ENCODE data around the gene MSI2. TPM values are rescaled to one million over a fixed set of nuclear protein-coding genes. Genes with fewer than 3 reads are reported as not detected.
A peak's percentile ranks its signal among the peaks of the same experiment; 100 is the strongest.

MSI2 gene
- total and polyA plus RNA-seq, 2 experiments from 2014 or later = 18.9 to 41.8 TPM

GRCh38 chr17:57645950-57646665 is 389.8 kb downstream of the MSI2 start:
- no peaks in the 10 kb centered on the region for H4K20me1 ChIP-seq (replicated peaks; ENCODE audit: insufficient read depth)
- no peaks in the 10 kb centered on the region for H3K27me3 ChIP-seq (ENCODE audit: insufficient read depth)
- no peak overlapping the region for H3K27ac ChIP-seq (ENCODE audit: low read depth)
- H3K4me1 Mint-ChIP-seq = peaks cover 18% of the 10 kb centered on the region
- no peaks in the 10 kb centered on the region; the same call in 2 of the 3 replicates for H3K9me3 Mint-ChIP-seq
- no peak overlapping the region for H2AFZ ChIP-seq
- ATAC-seq (no peak), DNase-seq (ENCODE audit: low spot score) (no peak)
- H3K36me3 Mint-ChIP-seq (ENCODE audit: low read depth) = no peaks in the 10 kb centered on the region; the same call in 2 of the 3 replicates
- H3K27me3 Mint-ChIP-seq (ENCODE audit: insufficient read depth, low read depth, poor library complexity) = no peaks in the 10 kb centered on the region
- no peak overlapping the region for H3K4me2 ChIP-seq
- H3K4me3 Mint-ChIP-seq = no peak overlapping the region
- no peak for TF ChIP-seq ZNF462 (CRISPR knock-in tag; IDR thresholded peaks at IDR 0.05)
- TF ChIP-seq, protein P1, sequence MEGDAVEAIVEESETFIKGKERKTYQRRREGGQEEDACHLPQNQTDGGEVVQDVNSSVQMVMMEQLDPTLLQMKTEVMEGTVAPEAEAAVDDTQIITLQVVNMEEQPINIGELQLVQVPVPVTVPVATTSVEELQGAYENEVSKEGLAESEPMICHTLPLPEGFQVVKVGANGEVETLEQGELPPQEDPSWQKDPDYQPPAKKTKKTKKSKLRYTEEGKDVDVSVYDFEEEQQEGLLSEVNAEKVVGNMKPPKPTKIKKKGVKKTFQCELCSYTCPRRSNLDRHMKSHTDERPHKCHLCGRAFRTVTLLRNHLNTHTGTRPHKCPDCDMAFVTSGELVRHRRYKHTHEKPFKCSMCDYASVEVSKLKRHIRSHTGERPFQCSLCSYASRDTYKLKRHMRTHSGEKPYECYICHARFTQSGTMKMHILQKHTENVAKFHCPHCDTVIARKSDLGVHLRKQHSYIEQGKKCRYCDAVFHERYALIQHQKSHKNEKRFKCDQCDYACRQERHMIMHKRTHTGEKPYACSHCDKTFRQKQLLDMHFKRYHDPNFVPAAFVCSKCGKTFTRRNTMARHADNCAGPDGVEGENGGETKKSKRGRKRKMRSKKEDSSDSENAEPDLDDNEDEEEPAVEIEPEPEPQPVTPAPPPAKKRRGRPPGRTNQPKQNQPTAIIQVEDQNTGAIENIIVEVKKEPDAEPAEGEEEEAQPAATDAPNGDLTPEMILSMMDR (conservative IDR thresholded peaks at IDR 0.05; ENCODE audit: low read depth in 2 of 2) = no peak
- no peaks in the 10 kb centered on the region for H3K79me2 ChIP-seq (replicated peaks; ENCODE audit: insufficient read depth)
- peaks cover 22% of the 10 kb centered on the region for H3K4me1 ChIP-seq (ENCODE audit: insufficient read depth)
- no peaks in the 10 kb centered on the region for H3K9me2 ChIP-seq (ENCODE audit: insufficient read depth)
- no peaks in the 10 kb centered on the region for H3F3A ChIP-seq (replicated peaks; ENCODE audit: low read depth)
- H3K27ac Mint-ChIP-seq = no peak overlapping the region
- no peak overlapping the region for H3K4me3 ChIP-seq
- H3K36me3 ChIP-seq (ENCODE audit: insufficient read depth) = no peaks in the 10 kb centered on the region

GRCh38 chr17:57648720-57649119 is 392.4 kb downstream of the MSI2 start:
- Histone ChIP-seq H3K4me3 (no peak overlapping the region), H4K20me1 (replicated peaks; ENCODE audit: insufficient read depth) (no peaks in the 10 kb centered on the region), H2AFZ (no peak overlapping the region), H3K27ac (ENCODE audit: low read depth) (no peak overlapping the region), H3K36me3 (ENCODE audit: insufficient read depth) (no peaks in the 10 kb centered on the region), H3K27me3 (ENCODE audit: insufficient read depth) (no peaks in the 10 kb centered on the region), H3K4me1 (ENCODE audit: insufficient read depth) (peaks cover 27% of the 10 kb centered on the region), H3K4me2 (no peak overlapping the region), H3F3A (replicated peaks; ENCODE audit: low read depth) (no peaks in the 10 kb centered on the region), H3K79me2 (replicated peaks; ENCODE audit: insufficient read depth) (no peaks in the 10 kb centered on the region), H3K9me2 (ENCODE audit: insufficient read depth) (no peaks in the 10 kb centered on the region)
- H3K36me3 Mint-ChIP-seq (ENCODE audit: low read depth) = no peaks in the 10 kb centered on the region
- no peaks in the 10 kb centered on the region for H3K9me3 Mint-ChIP-seq
- ATAC-seq (peak; percentile 6; the same call in 2 of the 3 replicates), DNase-seq (ENCODE audit: low spot score) (no peak)
- H3K27ac Mint-ChIP-seq = no peak overlapping the region
- H3K4me1 Mint-ChIP-seq = peaks cover 23% of the 10 kb centered on the region
- no peak overlapping the region for H3K4me3 Mint-ChIP-seq
- no peaks in the 10 kb centered on the region for H3K27me3 Mint-ChIP-seq (ENCODE audit: insufficient read depth, low read depth, poor library complexity)
- TF ChIP-seq ETS1 (IDR thresholded peaks at IDR 0.05) (no peak), POLR2AphosphoS5 (IDR thresholded peaks at IDR 0.05; ENCODE audit: low read depth) (no peak)

All from GM23338 (cell line).